Esophagus squamous epithelium (tissue), 5 donors: ENCODE data around the gene LOXL1. TPM values are rescaled to one million over a fixed set of nuclear protein-coding genes. Genes with fewer than 3 reads are reported as not detected.

Source experiments
- DNase-seq: peaks from one replicate; lab custom pipeline; 2025; lab: John Stamatoyannopoulos, UW
- H3K27ac ChIP-seq, 4 donors: fragments of 200-600 bp; sonication (generic); one replicate each; pipeline ENCODE4 v1.5.1; 2016 to 2019; ENCODE audit warnings: mild to moderate bottlenecking in 1 of 4
- H3K27me3 ChIP-seq, 4 donors: fragments of 200-600 bp; sonication (generic); 1 replicate in 3 of 4; 2 replicates in 1 of 4; pipeline versions ENCODE4 v1.5.1 to v1.6.0; 2017 to 2021; ENCODE audit warnings: antibody characterized with exemption in 1 of 4
- H3K36me3 ChIP-seq, 3 donors: fragments of 200-600 bp; sonication (generic); one replicate each; pipeline ENCODE4 v1.5.1; 2016 to 2019
- H3K4me1 ChIP-seq, 3 donors: fragments of 200-600 bp; sonication (generic); one replicate each; pipeline ENCODE4 v1.5.1; 2017 to 2019
- H3K4me3 ChIP-seq, 4 donors: fragments of 200-600 bp; sonication (generic); 1 replicate in 3 of 4; 2 replicates in 1 of 4; pipeline ENCODE4 v1.5.1; 2016 to 2019; ENCODE audit warnings: mild to moderate bottlenecking in 2 of 4, moderate library complexity in 1 of 4
- H3K9me3 ChIP-seq, 3 donors: fragments of 200-600 bp; sonication (generic); one replicate each; pipeline ENCODE4 v1.5.1; 2016 to 2019
- CTCF ChIP-seq, 6 experiments: fragments of 450-650 bp in 4 of 6; fragments of 200-600 bp in 2 of 6; sonication (generic) in 2 of 6; IDR thresholded peaks; one replicate each; pipeline ENCODE4 v1.5.1; 2016 to 2019; ENCODE audit warnings: antibody characterized with exemption in 6 of 6, mild to moderate bottlenecking in 4 of 6, moderate library complexity in 4 of 6
- POLR2A ChIP-seq, 4 donors: fragments of 450-650 bp; IDR thresholded peaks; one replicate each; pipeline ENCODE4 v1.6.1; 2017; ENCODE audit warnings: antibody characterized with exemption in 4 of 4, mild to moderate bottlenecking in 4 of 4, moderate library complexity in 3 of 4
- WGBS, 2 donors: methylation state at CpG; one replicate each; pipeline ENCODE4 v1.1.5; 2018; 5-methylcytosine and 5-hydroxymethylcytosine counted together
- intact Hi-C: fragments of 100-400 bp; cut with DNase I; formaldehyde crosslinking; loops from one replicate; pipeline ENCODE4 v1.15.0; 2022
- total RNA-seq, 4 donors: library from RNA; depleted of rRNA; stranded (reverse); fragments of >200 nt; gene quantifications; one replicate each; pipeline ENCODE4 v1.1.0, GENCODE V29; 2016
- donor health status: DM: yes; HTN: yes; CAD: no.

LOXL1 gene
- total RNA-seq, 4 donors from 2014 or later = 4.3 to 7.7 (median 6.3) TPM

DNA sequence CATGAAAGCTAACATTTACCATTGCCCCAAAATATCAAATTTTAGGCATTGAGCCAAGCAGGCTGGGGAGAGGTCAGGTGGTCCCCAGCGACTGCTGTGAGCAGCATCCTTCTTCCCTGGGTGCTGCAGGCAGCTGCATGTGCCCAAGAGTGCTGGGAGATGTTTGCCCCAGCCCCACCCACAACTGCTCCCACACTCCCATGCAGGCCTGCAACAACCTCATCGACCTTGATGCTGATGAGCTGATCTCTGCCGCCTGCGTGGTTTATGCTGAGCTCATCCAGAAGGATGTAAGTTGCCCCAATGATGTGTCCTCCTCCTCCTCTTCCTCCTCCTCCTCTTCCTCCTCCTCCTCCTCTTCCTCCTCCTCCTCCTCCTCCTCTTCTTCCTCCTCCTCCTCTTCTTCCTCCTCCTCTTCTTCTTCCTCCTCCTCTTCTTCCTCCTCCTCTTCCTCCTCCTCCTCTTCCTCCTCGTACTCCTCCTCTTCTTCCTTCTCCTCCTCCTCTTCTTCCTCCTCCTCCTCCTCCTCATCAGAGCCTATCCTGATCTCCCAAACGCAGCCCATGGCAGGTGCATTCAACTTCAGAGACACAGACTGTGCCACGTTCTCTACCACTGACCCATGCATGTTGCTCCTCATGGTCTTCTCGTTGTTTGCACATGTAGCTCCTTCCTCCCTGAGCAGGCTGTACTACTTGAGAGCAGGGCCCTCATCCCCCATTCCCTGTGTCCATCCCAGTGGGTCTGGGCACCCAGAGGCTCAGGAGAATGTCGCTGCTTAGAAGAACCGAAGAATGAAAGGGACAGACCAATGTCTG is 37.8 kb upstream of the LOXL1 start:
- no peak for TF ChIP-seq CTCF (IDR thresholded peaks at IDR 0.05)
- no peak for TF ChIP-seq POLR2A (IDR thresholded peaks at IDR 0.05)
- 73 to 74% methylated on average over 10 of the region's 10 CpGs for WGBS, 2 donors
- Histone ChIP-seq H3K27ac (no peak overlapping the region), H3K4me3 (no peak overlapping the region), H3K27me3 (peaks cover 0 to 42% (median 0%) of the 10 kb centered on the region in 4 donors), H3K9me3 (no peaks in the 10 kb centered on the region), H3K36me3 (no peaks in the 10 kb centered on the region), H3K4me1 (no peaks in the 10 kb centered on the region)
- intact Hi-C loops = no loop called here
- DNase-seq = no peak

GRCh38 chr15:73889053-73889761 is 37.1 kb upstream of the LOXL1 start:
- peaks cover 0 to 37% (median 0%) of the 10 kb centered on the region in 4 donors for H3K27me3 ChIP-seq
- WGBS, 2 donors = 69 to 87% methylated on average over 5 of the region's 6 CpGs
- H3K4me1 ChIP-seq = no peaks in the 10 kb centered on the region
- no peaks in the 10 kb centered on the region for H3K36me3 ChIP-seq
- DNase-seq = no peak
- no peak overlapping the region for H3K27ac ChIP-seq
- intact Hi-C loops = no loop called here
- no peak overlapping the region for H3K4me3 ChIP-seq
- no peaks in the 10 kb centered on the region for H3K9me3 ChIP-seq
- TF ChIP-seq CTCF (IDR thresholded peaks at IDR 0.05) (no peak), POLR2A (IDR thresholded peaks at IDR 0.05) (no peak)

- Histone ChIP-seq H3K27ac (no peak overlapping the region), H3K9me3 (no peaks in the 10 kb centered on the region), H3K4me1 (no peaks in the 10 kb centered on the region), H3K27me3 (peaks cover 0 to 31% (median 0%) of the 10 kb centered on the region in 4 donors), H3K36me3 (no peaks in the 10 kb centered on the region), H3K4me3 (no peak overlapping the region)
- DNase-seq = no peak
- 33% methylated on average over 1 of the region's 1 CpG; no CpG with 5 or more reads in 1 of the 2 donors for whole genome bisulfite sequencing, 2 donors
- intact Hi-C loops = no loop called here
- TF ChIP-seq CTCF (IDR thresholded peaks at IDR 0.05) (no peak), POLR2A (IDR thresholded peaks at IDR 0.05) (no peak)
Measured at GRCh38 chr15:73889762-73890124, 36.5 kb upstream of the LOXL1 start.

GRCh38 chr15:73891328-73892315 is 34.6 kb upstream of the LOXL1 start:
- intact Hi-C loops = no loop called here
- H3K9me3 ChIP-seq = no peaks in the 10 kb centered on the region
- no peaks in the 10 kb centered on the region for H3K36me3 ChIP-seq
- peaks cover 0 to 34% (median 0%) of the 10 kb centered on the region in 4 donors for H3K27me3 ChIP-seq
- no peak overlapping the region for H3K4me3 ChIP-seq
- no peak for DNase-seq
- 58 to 71% methylated on average over 3 to 4 of the region's 11 CpGs for WGBS, 2 donors
- H3K4me1 ChIP-seq = no peaks in the 10 kb centered on the region
- no peak overlapping the region for H3K27ac ChIP-seq
- TF ChIP-seq CTCF (IDR thresholded peaks at IDR 0.05) = no peak
- TF ChIP-seq POLR2A (IDR thresholded peaks at IDR 0.05) = no peak
